HEK293T (cell line): ENCODE data around the gene MAFB.

Experiments used
- ARNT ChIP-seq: fragments of 450-650 bp; IDR thresholded peaks from 2 replicates; pipeline ENCODE4 v1.6.1; 2017; ENCODE audit warnings: mild to moderate bottlenecking
- BHLHE40 ChIP-seq: fragments of 450-650 bp; IDR thresholded peaks from 2 replicates; pipeline ENCODE4 v1.6.1; 2016; ENCODE audit warnings: mild to moderate bottlenecking, moderate library complexity, borderline replicate concordance
- ELF4 ChIP-seq: fragments of 450-650 bp; IDR thresholded peaks from 2 replicates; pipeline ENCODE4 v1.6.1; 2017; ENCODE audit warnings: antibody characterized with exemption
- FOXA1 ChIP-seq: fragments of 450-650 bp; IDR thresholded peaks from 2 replicates; pipeline ENCODE4 v1.6.1; 2016; ENCODE audit warnings: mild to moderate bottlenecking
- FOXM1 ChIP-seq: fragments of 450-650 bp; IDR thresholded peaks from 2 replicates; pipeline ENCODE4 v1.6.1; 2017; ENCODE audit warnings: mild to moderate bottlenecking, borderline replicate concordance
- L3MBTL2 ChIP-seq: fragments of 450-650 bp; conservative IDR thresholded peaks from 2 replicates; pipeline ENCODE4 v1.6.1; 2016; ENCODE audit warnings: mild to moderate bottlenecking
- NFRKB ChIP-seq: fragments of 450-650 bp; IDR thresholded peaks from 2 replicates; pipeline ENCODE4 v1.6.1; 2016; ENCODE audit warnings: mild to moderate bottlenecking, moderate library complexity
- SP1 ChIP-seq: fragments of 450-650 bp; IDR thresholded peaks from 2 replicates; pipeline ENCODE4 v1.6.1; 2017
- TARDBP ChIP-seq: fragments of 450-650 bp; IDR thresholded peaks from 2 replicates; pipeline ENCODE4 v1.6.1; 2016
- TF ChIP-seq, protein P1 (sequence below): fragments of 450-650 bp; IDR thresholded peaks from 2 replicates; pipeline ENCODE4 v1.6.1; 2016

DNA sequence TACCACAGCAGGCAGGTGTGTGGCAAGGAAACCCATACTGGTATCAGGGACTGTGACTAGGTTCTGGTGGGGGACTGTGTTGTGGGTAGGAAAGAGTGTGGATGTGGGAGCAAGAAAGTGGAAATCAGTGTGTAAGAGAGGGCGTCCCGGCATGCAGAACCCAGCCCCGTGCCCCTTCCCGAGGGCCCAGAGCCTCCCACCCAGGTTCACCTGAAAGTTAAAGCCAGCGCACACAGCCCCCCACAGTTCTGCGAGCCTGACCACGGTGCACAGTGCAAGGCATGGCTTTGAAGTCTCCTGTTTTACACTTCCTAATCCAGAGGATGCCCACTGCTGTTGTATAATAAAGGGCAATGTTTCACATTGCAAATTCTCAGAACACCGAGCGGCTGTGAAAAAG, 22.7 kb downstream of the MAFB start:
- no peak for TF ChIP-seq ELF4
- TF ChIP-seq SP1: no peak
- no peak for TF ChIP-seq FOXM1
- TF ChIP-seq L3MBTL2: no peak
- no peak for TF ChIP-seq NFRKB
- TF ChIP-seq BHLHE40: no peak
- TF ChIP-seq FOXA1: no peak
- TF ChIP-seq, protein P1, sequence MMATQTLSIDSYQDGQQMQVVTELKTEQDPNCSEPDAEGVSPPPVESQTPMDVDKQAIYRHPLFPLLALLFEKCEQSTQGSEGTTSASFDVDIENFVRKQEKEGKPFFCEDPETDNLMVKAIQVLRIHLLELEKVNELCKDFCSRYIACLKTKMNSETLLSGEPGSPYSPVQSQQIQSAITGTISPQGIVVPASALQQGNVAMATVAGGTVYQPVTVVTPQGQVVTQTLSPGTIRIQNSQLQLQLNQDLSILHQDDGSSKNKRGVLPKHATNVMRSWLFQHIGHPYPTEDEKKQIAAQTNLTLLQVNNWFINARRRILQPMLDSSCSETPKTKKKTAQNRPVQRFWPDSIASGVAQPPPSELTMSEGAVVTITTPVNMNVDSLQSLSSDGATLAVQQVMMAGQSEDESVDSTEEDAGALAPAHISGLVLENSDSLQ: no peak
- TF ChIP-seq TARDBP: no peak
- TF ChIP-seq ARNT: no peak
